Breast epithelium (tissue), 3 donors: ENCODE data around the gene SNX25.

ENCODE experiments used
- POLR2AphosphoS5 ChIP-seq, 3 donors: sonication (generic); formaldehyde crosslinking; IDR thresholded peaks; one replicate each; pipeline ENCODE4 v1.6.1; 2017; ENCODE audit warnings: antibody characterized with exemption in 3 of 3
- TF ChIP-seq, protein P1 (sequence below), 3 donors: fragments of 450-650 bp; IDR thresholded peaks; one replicate each; pipeline ENCODE4 v1.5.1; 2016 to 2017; ENCODE audit warnings: antibody characterized with exemption in 3 of 3, mild to moderate bottlenecking in 3 of 3, moderate library complexity in 3 of 3

DNA sequence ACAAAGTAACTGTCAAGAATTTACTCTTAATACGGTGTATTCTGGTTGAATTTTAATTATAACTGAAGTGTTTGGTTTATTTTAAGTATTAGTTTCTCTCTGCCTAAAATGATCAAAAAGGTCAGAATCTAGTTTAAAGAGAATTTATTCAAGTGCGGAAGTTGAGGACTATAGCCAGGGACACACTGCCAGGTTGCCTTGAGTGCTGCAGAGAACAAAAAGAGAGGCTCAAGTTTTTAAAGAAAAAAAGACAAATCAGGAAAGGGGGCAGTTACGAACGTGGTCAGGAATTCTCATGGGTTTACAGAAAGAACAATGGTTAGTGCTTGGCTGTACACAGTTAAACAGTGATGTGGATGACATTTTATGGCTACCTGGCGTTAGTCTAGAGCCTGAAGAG, 81.3 kb downstream of the SNX25 start:
- TF ChIP-seq, protein P1, sequence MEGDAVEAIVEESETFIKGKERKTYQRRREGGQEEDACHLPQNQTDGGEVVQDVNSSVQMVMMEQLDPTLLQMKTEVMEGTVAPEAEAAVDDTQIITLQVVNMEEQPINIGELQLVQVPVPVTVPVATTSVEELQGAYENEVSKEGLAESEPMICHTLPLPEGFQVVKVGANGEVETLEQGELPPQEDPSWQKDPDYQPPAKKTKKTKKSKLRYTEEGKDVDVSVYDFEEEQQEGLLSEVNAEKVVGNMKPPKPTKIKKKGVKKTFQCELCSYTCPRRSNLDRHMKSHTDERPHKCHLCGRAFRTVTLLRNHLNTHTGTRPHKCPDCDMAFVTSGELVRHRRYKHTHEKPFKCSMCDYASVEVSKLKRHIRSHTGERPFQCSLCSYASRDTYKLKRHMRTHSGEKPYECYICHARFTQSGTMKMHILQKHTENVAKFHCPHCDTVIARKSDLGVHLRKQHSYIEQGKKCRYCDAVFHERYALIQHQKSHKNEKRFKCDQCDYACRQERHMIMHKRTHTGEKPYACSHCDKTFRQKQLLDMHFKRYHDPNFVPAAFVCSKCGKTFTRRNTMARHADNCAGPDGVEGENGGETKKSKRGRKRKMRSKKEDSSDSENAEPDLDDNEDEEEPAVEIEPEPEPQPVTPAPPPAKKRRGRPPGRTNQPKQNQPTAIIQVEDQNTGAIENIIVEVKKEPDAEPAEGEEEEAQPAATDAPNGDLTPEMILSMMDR (IDR thresholded peaks at IDR 0.05) = no peak
- TF ChIP-seq POLR2AphosphoS5 (IDR thresholded peaks at IDR 0.05) = no peak
